GM23338 (cell line): Measurements from ENCODE around the gene FANK1. TPM values are rescaled to one million over a fixed set of nuclear protein-coding genes. Genes with fewer than 3 reads are reported as not detected.

Source experiments
- ATAC-seq: fragments of 200-7000 bp; cut with Tn5 transposase; 3 replicates; pipeline ENCODE4 v1.9.1; 2020
- DNase-seq: peaks from one replicate; pipeline ENCODE4 v3.0.0-alpha.2; 2015; ENCODE audit warnings: low spot score
- H2AFZ ChIP-seq: fragments of 200-600 bp; sonication (generic); 2 replicates; pipeline ENCODE4 v1.8.0; 2016; ENCODE audit warnings: antibody characterized with exemption, mild to moderate bottlenecking, moderate library complexity
- H3F3A ChIP-seq: fragments of 200-600 bp; sonication (generic); replicated peaks from 2 replicates; pipeline ENCODE4 v1.8.0; 2017; ENCODE audit warnings: antibody characterized with exemption, mixed run types, low read depth
- H3K27ac ChIP-seq: fragments of 200-600 bp; sonication (generic); 2 replicates; pipeline ENCODE4 v1.6.1; 2016; ENCODE audit warnings: low read depth
- H3K27me3 ChIP-seq: fragments of 200-600 bp; sonication (generic); 2 replicates; pipeline ENCODE4 v1.8.0; 2016; ENCODE audit warnings: mild to moderate bottlenecking, mixed run types, moderate library complexity; ENCODE audit not compliant: insufficient read depth
- H3K36me3 ChIP-seq: fragments of 200-600 bp; sonication (generic); 2 replicates; pipeline ENCODE4 v1.8.0; 2016; ENCODE audit warnings: mild to moderate bottlenecking; ENCODE audit not compliant: insufficient read depth
- H3K4me1 ChIP-seq: fragments of 200-600 bp; sonication (generic); 2 replicates; pipeline ENCODE4 v1.8.0; 2016; ENCODE audit warnings: mild to moderate bottlenecking, moderate library complexity; ENCODE audit not compliant: insufficient read depth
- H3K4me2 ChIP-seq: fragments of 200-600 bp; sonication (generic); 2 replicates; pipeline ENCODE4 v1.7.1; 2017; ENCODE audit warnings: mixed run types
- H3K4me3 ChIP-seq: fragments of 200-600 bp; sonication (generic); 2 replicates; pipeline ENCODE4 v1.6.1; 2016; ENCODE audit warnings: mixed run types
- H3K79me2 ChIP-seq: fragments of 200-600 bp; sonication (generic); replicated peaks from 2 replicates; pipeline ENCODE4 v1.8.0; 2017; ENCODE audit warnings: mild to moderate bottlenecking; ENCODE audit not compliant: insufficient read depth
- H3K9me2 ChIP-seq: fragments of 200-600 bp; sonication (generic); 2 replicates; pipeline ENCODE4 v1.8.0; 2017; ENCODE audit not compliant: insufficient read depth
- H4K20me1 ChIP-seq: fragments of 200-600 bp; sonication (generic); replicated peaks from 2 replicates; pipeline ENCODE4 v1.8.0; 2017; ENCODE audit warnings: mild to moderate bottlenecking; ENCODE audit not compliant: insufficient read depth
- H3K27ac Mint-ChIP-seq: 2 replicates; pipeline ENCODE4 v1.8.0; 2020; ENCODE audit warnings: inconsistent platforms, mild to moderate bottlenecking, moderate library complexity, mixed read lengths
- H3K27me3 Mint-ChIP-seq: 3 replicates; pipeline ENCODE4 v1.8.0; 2022; ENCODE audit warnings: low read depth, mild to moderate bottlenecking, moderate library complexity, mixed read lengths, inconsistent platforms; ENCODE audit not compliant: insufficient read depth, poor library complexity
- H3K36me3 Mint-ChIP-seq: 3 replicates; pipeline ENCODE4 v1.8.0; 2021; ENCODE audit warnings: low read depth, mild to moderate bottlenecking, inconsistent platforms, moderate library complexity, mixed read lengths
- H3K4me1 Mint-ChIP-seq: 3 replicates; pipeline ENCODE4 v1.8.0; 2020; ENCODE audit warnings: mild to moderate bottlenecking, inconsistent platforms, mixed read lengths
- H3K4me3 Mint-ChIP-seq: 3 replicates; pipeline ENCODE4 v1.8.0; 2021; ENCODE audit warnings: moderate library complexity, mild to moderate bottlenecking, inconsistent platforms, mixed read lengths
- H3K9me3 Mint-ChIP-seq: 3 replicates; pipeline ENCODE4 v1.8.0; 2020; ENCODE audit warnings: moderate library complexity, mild to moderate bottlenecking, inconsistent platforms, mixed read lengths
- CREB1 ChIP-seq: fragments of 250-450 bp; sonication (Bioruptor Pico); IDR thresholded peaks from 2 replicates; pipeline ENCODE4 v1.5.0; 2020; ENCODE audit warnings: low read depth, mild to moderate bottlenecking, moderate library complexity
- CTCF ChIP-seq, 2 experiments: fragments of 200-600 bp in 1 of 2; sonication (generic) in 1 of 2; conservative IDR thresholded peaks; 2 replicates each; pipeline versions ENCODE4 v1.5.1 to v1.6.1; 2016 to 2017; ENCODE audit warnings: antibody characterized with exemption in 2 of 2, low read depth in 2 of 2, mild to moderate bottlenecking in 2 of 2, moderate library complexity in 1 of 2
- ETS1 ChIP-seq: IDR thresholded peaks from 2 replicates; pipeline ENCODE4 v1.6.1; 2016; ENCODE audit warnings: antibody characterized with exemption
- EZH2 ChIP-seq: fragments of 200-600 bp; sonication (generic); IDR thresholded peaks from one replicate; pipeline ENCODE4 v1.8.0; 2017; ENCODE audit warnings: antibody characterized with exemption, mild to moderate bottlenecking, low read depth; ENCODE audit not compliant: unreplicated experiment
- EZH2phosphoT487 ChIP-seq: fragments of 200-600 bp; sonication (generic); IDR thresholded peaks from one replicate; pipeline ENCODE4 v1.8.1; 2018; ENCODE audit warnings: antibody characterized with exemption; ENCODE audit not compliant: unreplicated experiment
- JUNB ChIP-seq: IDR thresholded peaks from one replicate; pipeline ENCODE4 v1.6.1; 2016; ENCODE audit warnings: antibody characterized with exemption; ENCODE audit not compliant: unreplicated experiment
- NANOG ChIP-seq: IDR thresholded peaks from 2 replicates; pipeline ENCODE4 v1.6.1; 2016; ENCODE audit warnings: antibody characterized with exemption, borderline replicate concordance
- POLR2AphosphoS5 ChIP-seq: IDR thresholded peaks from 2 replicates; pipeline ENCODE4 v1.6.1; 2016; ENCODE audit warnings: antibody characterized with exemption, low read depth
- REST ChIP-seq: IDR thresholded peaks from one replicate; pipeline ENCODE4 v1.6.1; 2018; ENCODE audit warnings: antibody characterized with exemption; ENCODE audit not compliant: unreplicated experiment
- STAT1 ChIP-seq: IDR thresholded peaks from one replicate; pipeline ENCODE4 v1.6.1; 2016; ENCODE audit warnings: antibody characterized with exemption; ENCODE audit not compliant: unreplicated experiment
- ZNF114 ChIP-seq: fragments of 250-450 bp; sonication (Bioruptor Pico); IDR thresholded peaks from 2 replicates; pipeline ENCODE4 v1.5.0; 2020; ENCODE audit warnings: mild to moderate bottlenecking, moderate library complexity
- ZNF331 ChIP-seq: fragments of 250-450 bp; sonication (Bioruptor Pico); IDR thresholded peaks from 2 replicates; pipeline ENCODE4 v1.5.0; 2020; ENCODE audit warnings: low read depth, mild to moderate bottlenecking, moderate library complexity
- ZNF462 ChIP-seq: fragments of 250-450 bp; sonication (Bioruptor Pico); IDR thresholded peaks from 2 replicates; pipeline ENCODE4 v1.5.0; 2020; ENCODE audit warnings: mild to moderate bottlenecking, moderate library complexity
- polyA plus RNA-seq: library from polyadenylated mRNA; unstranded; fragments of >200 nt; fragmentation: Nextera tagmentation; extraction: Ambion mirVana; gene quantifications from 2 replicates; pipeline ENCODE4 v1.2.1, GENCODE V29; 2016
- total RNA-seq: library from RNA; depleted of rRNA; stranded (reverse); fragments of >200 nt; shearing (Covaris generic); gene quantifications from 2 replicates; pipeline ENCODE4 v1.2.3, GENCODE V29; 2014

The FANK1 gene
- total and polyA plus RNA-seq, 2 experiments from 2014 or later: 0.37 to 0.69 TPM

- Histone ChIP-seq H3K4me2 (no peak overlapping the region), H3K4me3 (no peak overlapping the region), H3K27ac (no peak overlapping the region), H3K79me2 (no peaks in the 10 kb centered on the region), H3K4me1 (peaks cover 20% of the 10 kb centered on the region), H3K27me3 (no peaks in the 10 kb centered on the region), H3K9me2 (no peaks in the 10 kb centered on the region), H3F3A (no peaks in the 10 kb centered on the region), H4K20me1 (no peaks in the 10 kb centered on the region), H3K36me3 (peaks cover 13% of the 10 kb centered on the region; the same call in 1 of the 2 replicates), H2AFZ (no peak overlapping the region)
- Mint-ChIP-seq H3K9me3 (peaks cover 39% of the 10 kb centered on the region), H3K27ac (no peak overlapping the region), H3K36me3 (peaks cover 57% of the 10 kb centered on the region), H3K27me3 (peaks cover 6% of the 10 kb centered on the region), H3K4me1 (peaks cover 29% of the 10 kb centered on the region), H3K4me3 (no peak overlapping the region)
- TF ChIP-seq POLR2AphosphoS5: no peak
- no peak for TF ChIP-seq EZH2phosphoT487
- TF ChIP-seq CTCF (conservative IDR thresholded peaks at IDR 0.05; ENCODE audit: low read depth in 2 of 2): no peak
- TF ChIP-seq EZH2: no peak
- no peak for TF ChIP-seq ZNF331 (CRISPR knock-in tag)
- TF ChIP-seq REST: no peak
- no peak for TF ChIP-seq CREB1 (CRISPR knock-in tag)
- no peak for TF ChIP-seq ETS1
- TF ChIP-seq STAT1: no peak
- TF ChIP-seq ZNF114 (CRISPR knock-in tag): no peak
- TF ChIP-seq ZNF462 (CRISPR knock-in tag): no peak
- no peak for TF ChIP-seq NANOG
- TF ChIP-seq JUNB: no peak
- no peak for ATAC-seq
- DNase-seq: no peak
Measured at GRCh38 chr10:125878957-125879835, 17.2 kb upstream of the FANK1 start.
